ENCODE measurements around the gene TCP1. TPM values are rescaled to one million over a fixed set of nuclear protein-coding genes. Genes with fewer than 3 reads are reported as not detected.

Gene TCP1
- total and polyA plus RNA-seq, 2 of the 13 experiments (the other 11 are each of a cell fraction or from before 2014, with no cell fraction given), result 116 to 553 TPM

- TF ChIP-seq ZBTB26 (CRISPR knock-in tag; IDR thresholded peaks at IDR 0.05; ENCODE audit: borderline replicate concordance) (no peak), ARHGAP35 (CRISPR knock-in tag; IDR thresholded peaks at IDR 0.05; ENCODE audit: borderline replicate concordance) (no peak; the same call in 1 of the 2 replicates), ZNF180 (CRISPR knock-in tag; IDR thresholded peaks at IDR 0.05; ENCODE audit: borderline replicate concordance, low read depth) (no peak), ZBTB4 (CRISPR knock-in tag; IDR thresholded peaks at IDR 0.05; ENCODE audit: borderline replicate concordance) (no peak; the same call in 1 of the 2 replicates), THAP7 (CRISPR knock-in tag; IDR thresholded peaks at IDR 0.05) (no peak), MXD4 (CRISPR knock-in tag; IDR thresholded peaks at IDR 0.05) (0 out of 2 replicates have a peak, but pooled peaks have one; percentile 73), NFYB (CRISPR knock-in tag; IDR thresholded peaks at IDR 0.05) (peak; percentile 94), SKI (IDR thresholded peaks at IDR 0.05; ENCODE audit: partially characterized antibody) (peak; percentile 30), ZNF225 (CRISPR knock-in tag; IDR thresholded peaks at IDR 0.05) (no peak), ARNT2 (CRISPR knock-in tag; IDR thresholded peaks at IDR 0.05; ENCODE audit: low read depth) (no peak; the same call in 1 of the 2 replicates), ZNF768 (CRISPR knock-in tag; IDR thresholded peaks at IDR 0.05) (no peak), ZBTB44 (CRISPR knock-in tag; IDR thresholded peaks at IDR 0.05) (no peak), ZNF687 (CRISPR knock-in tag; IDR thresholded peaks at IDR 0.05) (no peak), HOMEZ (CRISPR knock-in tag; IDR thresholded peaks at IDR 0.05; ENCODE audit: low read depth) (no peak)
Measured at GRCh38 chr6:159790149-159790955, 950 bp upstream of the TCP1 start, which contains the start of gene MRPL18 (continued).

Data from HepG2 (cell line).